ENCODE measurements around the gene USF2.

USF2 gene

DNA sequence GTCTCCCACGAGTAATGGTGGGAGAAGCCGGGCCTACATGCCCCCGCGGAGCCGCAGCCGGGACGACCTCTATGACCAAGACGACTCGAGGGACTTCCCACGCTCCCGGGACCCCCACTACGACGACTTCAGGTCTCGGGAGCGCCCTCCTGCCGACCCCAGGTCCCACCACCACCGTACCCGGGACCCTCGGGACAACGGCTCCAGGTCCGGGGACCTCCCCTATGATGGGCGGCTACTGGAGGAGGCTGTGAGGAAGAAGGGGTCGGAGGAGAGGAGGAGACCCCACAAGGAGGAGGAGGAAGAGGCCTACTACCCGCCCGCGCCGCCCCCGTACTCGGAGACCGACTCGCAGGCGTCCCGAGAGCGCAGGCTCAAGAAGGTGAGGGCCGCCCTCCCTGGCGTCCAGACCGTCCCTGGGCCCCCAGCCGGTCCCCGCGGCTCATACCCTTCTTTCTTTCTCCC, 1.4 kb upstream of the USF2 start:
- peak; percentile 35 for DNase-seq
- H3K27ac ChIP-seq: peak overlapping the region; percentile 89
- H3K9me3 ChIP-seq (ENCODE audit: severe bottlenecking): no peaks in the 10 kb centered on the region
- H3K4me3 ChIP-seq (ENCODE audit: low read depth, low read length): peak overlapping the region; percentile 69
- TF ChIP-seq, protein P1, sequence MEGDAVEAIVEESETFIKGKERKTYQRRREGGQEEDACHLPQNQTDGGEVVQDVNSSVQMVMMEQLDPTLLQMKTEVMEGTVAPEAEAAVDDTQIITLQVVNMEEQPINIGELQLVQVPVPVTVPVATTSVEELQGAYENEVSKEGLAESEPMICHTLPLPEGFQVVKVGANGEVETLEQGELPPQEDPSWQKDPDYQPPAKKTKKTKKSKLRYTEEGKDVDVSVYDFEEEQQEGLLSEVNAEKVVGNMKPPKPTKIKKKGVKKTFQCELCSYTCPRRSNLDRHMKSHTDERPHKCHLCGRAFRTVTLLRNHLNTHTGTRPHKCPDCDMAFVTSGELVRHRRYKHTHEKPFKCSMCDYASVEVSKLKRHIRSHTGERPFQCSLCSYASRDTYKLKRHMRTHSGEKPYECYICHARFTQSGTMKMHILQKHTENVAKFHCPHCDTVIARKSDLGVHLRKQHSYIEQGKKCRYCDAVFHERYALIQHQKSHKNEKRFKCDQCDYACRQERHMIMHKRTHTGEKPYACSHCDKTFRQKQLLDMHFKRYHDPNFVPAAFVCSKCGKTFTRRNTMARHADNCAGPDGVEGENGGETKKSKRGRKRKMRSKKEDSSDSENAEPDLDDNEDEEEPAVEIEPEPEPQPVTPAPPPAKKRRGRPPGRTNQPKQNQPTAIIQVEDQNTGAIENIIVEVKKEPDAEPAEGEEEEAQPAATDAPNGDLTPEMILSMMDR (IDR thresholded peaks at IDR 0.05; ENCODE audit: low read depth, low read length): no peak
- H3K27me3 ChIP-seq (ENCODE audit: insufficient read depth, low read depth, severe bottlenecking): no peaks in the 10 kb centered on the region
- peaks cover 78% of the 10 kb centered on the region for H3K36me3 ChIP-seq

DNA sequence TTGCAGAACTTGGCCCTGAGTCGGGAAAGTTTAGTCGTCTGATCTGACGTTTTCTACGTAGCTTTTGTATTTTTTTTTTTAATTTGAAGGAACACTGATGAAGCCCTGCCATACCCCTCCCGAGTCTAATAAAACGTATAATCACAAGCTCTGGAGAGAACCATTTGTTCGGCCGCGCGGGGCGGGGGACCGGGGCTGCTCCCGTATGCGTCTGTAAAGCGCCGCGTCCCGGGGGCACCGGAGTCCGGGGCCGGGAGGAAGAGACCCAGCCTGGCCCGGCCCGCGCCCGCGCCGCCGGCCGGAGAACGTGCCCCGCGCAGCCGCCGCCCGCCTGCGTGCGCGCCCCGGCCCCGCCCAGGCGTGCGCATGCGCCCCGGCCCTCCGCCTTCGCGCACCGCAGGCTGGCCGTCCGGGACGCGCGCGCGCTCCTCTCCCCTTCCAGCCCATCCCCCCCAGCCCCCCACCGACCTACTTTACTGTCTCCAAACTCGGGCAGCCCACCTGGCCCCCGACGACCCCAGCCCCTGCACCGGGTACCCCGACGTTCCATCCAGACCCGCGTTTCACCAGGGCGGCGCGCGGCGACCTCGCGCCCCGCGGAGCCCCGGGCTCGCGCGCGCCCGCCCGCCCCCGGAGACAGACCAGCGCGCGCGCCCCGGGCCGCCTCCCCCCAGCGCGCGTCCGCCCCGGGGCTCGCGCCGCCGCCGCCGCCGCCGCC, 785 bp upstream of the USF2 start:
- Histone ChIP-seq H3K4me3 (ENCODE audit: low read depth, low read length) (peak overlapping the region; percentile 69), H3K9me3 (ENCODE audit: severe bottlenecking) (no peaks in the 10 kb centered on the region), H3K36me3 (peaks cover 75% of the 10 kb centered on the region), H3K27ac (peak overlapping the region; percentile 89), H3K27me3 (ENCODE audit: insufficient read depth, low read depth, severe bottlenecking) (no peaks in the 10 kb centered on the region)
- TF ChIP-seq, protein P1 (IDR thresholded peaks at IDR 0.05; ENCODE audit: low read depth, low read length): no peak
- DNase-seq: peak; percentile 71

DNA sequence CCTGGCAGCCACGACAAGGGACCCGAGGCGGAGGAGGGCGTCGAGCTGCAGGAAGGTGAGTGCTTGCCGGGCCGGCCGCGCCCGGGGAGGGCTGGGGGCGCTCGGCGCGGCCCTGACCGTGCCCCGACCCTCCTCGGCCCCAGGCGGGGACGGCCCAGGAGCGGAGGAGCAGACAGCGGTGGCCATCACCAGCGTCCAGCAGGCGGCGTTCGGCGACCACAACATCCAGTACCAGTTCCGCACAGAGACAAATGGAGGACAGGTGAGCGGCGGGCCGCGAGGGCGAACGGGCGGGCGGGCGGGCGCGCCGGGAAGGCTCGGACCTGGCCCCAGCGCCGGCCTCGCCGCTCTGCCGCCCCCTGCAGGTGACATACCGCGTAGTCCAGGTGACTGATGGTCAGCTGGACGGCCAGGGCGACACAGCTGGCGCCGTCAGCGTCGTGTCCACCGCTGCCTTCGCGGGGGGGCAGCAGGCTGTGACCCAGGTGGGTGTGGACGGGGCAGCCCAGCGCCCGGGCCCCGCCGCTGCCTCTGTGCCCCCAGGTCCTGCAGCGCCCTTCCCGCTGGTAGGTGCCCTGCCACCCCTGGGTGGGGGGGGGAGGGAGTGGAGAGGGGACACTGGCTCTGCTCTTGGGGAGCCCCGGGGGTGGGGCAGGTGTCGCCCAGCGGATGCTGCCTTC, 816 bp downstream of the USF2 start:
- DNase-seq: peak; percentile 93
- Histone ChIP-seq H3K27me3 (ENCODE audit: insufficient read depth, low read depth, severe bottlenecking) (no peaks in the 10 kb centered on the region), H3K4me3 (ENCODE audit: low read depth, low read length) (peak overlapping the region; percentile 38), H3K27ac (peak overlapping the region; percentile 96), H3K9me3 (ENCODE audit: severe bottlenecking) (no peaks in the 10 kb centered on the region), H3K36me3 (peaks cover 74% of the 10 kb centered on the region)
- TF ChIP-seq, protein P1 (IDR thresholded peaks at IDR 0.05; ENCODE audit: low read depth, low read length): peak; percentile 71

- no peaks in the 10 kb centered on the region for H3K27me3 ChIP-seq (ENCODE audit: insufficient read depth, low read depth, severe bottlenecking)
- TF ChIP-seq, protein P1 (IDR thresholded peaks at IDR 0.05; ENCODE audit: low read depth, low read length): no peak
- no peak overlapping the region for H3K27ac ChIP-seq
- DNase-seq: no peak
- H3K4me3 ChIP-seq (ENCODE audit: low read depth, low read length): no peak overlapping the region
- peaks cover 67% of the 10 kb centered on the region for H3K36me3 ChIP-seq
- H3K9me3 ChIP-seq (ENCODE audit: severe bottlenecking): no peaks in the 10 kb centered on the region
Measured at GRCh38 chr19:35270381-35270811, 1.6 kb downstream of the USF2 start.

DNA sequence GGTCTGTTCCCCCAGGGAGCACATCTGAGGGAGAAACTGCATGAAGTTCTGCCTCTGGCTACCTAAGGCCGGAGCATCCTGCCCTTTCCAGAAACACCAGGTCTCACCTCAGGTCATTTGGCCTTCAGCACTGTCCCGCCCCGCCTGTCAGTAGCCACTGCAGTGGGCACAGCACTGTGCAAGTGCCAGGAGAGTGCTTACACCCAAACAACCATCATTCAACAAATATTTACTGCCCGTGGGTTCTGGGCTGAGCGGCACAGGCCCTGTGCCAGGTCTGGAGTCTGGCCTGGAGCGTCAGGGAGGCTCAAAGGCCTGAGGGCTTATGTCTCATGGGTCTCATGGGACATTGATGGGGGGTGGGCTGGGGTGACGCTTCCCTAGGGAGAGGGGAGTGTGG, 2.8 kb downstream of the USF2 start:
- TF ChIP-seq, protein P1 (IDR thresholded peaks at IDR 0.05; ENCODE audit: low read depth, low read length): no peak
- H3K9me3 ChIP-seq (ENCODE audit: severe bottlenecking): no peaks in the 10 kb centered on the region
- no peak overlapping the region for H3K27ac ChIP-seq
- no peak for DNase-seq
- no peaks in the 10 kb centered on the region for H3K27me3 ChIP-seq (ENCODE audit: insufficient read depth, low read depth, severe bottlenecking)
- peaks cover 61% of the 10 kb centered on the region for H3K36me3 ChIP-seq
- no peak overlapping the region for H3K4me3 ChIP-seq (ENCODE audit: low read depth, low read length)
